Ishikawa (cell line): Measurements from ENCODE around the gene MALRD1.

Experiments
- CEBPB ChIP-seq: IDR thresholded peaks from 2 replicates; pipeline ENCODE4 v1.6.1; 2012
- EGR1 ChIP-seq: IDR thresholded peaks from 2 replicates; pipeline ENCODE4 v1.6.1; 2012
- EP300 ChIP-seq: IDR thresholded peaks from 2 replicates; pipeline ENCODE4 v1.6.1; 2012; ENCODE audit warnings: borderline replicate concordance
- FOXM1 ChIP-seq: IDR thresholded peaks from 2 replicates; pipeline ENCODE4 v1.6.1; 2012; ENCODE audit warnings: low read depth, borderline replicate concordance
- NFIC ChIP-seq: IDR thresholded peaks from 2 replicates; pipeline ENCODE4 v1.6.1; 2012
- RAD21 ChIP-seq: IDR thresholded peaks from 2 replicates; pipeline ENCODE4 v1.6.1; 2012; ENCODE audit warnings: low read depth
- TAF1 ChIP-seq: IDR thresholded peaks from 2 replicates; pipeline ENCODE4 v1.6.1; 2012; ENCODE audit warnings: low read depth, mild to moderate bottlenecking
- TCF12 ChIP-seq: IDR thresholded peaks from 2 replicates; pipeline ENCODE4 v1.6.1; 2012; ENCODE audit warnings: low read depth
- ZBTB7A ChIP-seq: IDR thresholded peaks from 2 replicates; pipeline ENCODE4 v1.6.1; 2012; ENCODE audit warnings: low read depth
- TF ChIP-seq, protein P1 (sequence below): IDR thresholded peaks from 2 replicates; pipeline ENCODE4 v1.6.1; 2012
- TF ChIP-seq, protein P2 (sequence below): IDR thresholded peaks from 2 replicates; pipeline ENCODE4 v1.6.1; 2012; ENCODE audit warnings: low read depth, mild to moderate bottlenecking

DNA sequence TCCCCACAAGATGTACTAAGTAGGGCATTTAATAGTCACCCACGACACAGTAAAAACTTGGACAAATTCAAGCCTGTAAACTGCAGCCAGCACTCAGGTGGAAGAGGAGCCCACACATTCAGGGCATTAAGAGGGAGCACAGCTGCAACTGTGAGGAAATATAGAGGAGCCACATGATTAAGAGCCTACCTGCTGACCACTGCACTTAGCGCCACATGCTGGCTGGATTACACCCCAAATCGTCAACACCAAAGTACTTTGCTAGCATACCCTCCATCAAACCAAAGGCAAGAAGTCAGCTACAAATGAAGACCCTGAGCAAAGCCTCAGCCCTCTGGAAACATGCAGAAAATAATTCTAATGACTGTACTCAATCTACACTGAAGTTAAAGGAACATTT lies 445.3 kb downstream of the MALRD1 start:
- TF ChIP-seq, protein P1, sequence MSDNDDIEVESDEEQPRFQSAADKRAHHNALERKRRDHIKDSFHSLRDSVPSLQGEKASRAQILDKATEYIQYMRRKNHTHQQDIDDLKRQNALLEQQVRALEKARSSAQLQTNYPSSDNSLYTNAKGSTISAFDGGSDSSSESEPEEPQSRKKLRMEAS: no peak
- TF ChIP-seq CEBPB: no peak
- no peak for TF ChIP-seq EP300
- TF ChIP-seq FOXM1: no peak
- TF ChIP-seq TAF1: no peak
- TF ChIP-seq, protein P2, sequence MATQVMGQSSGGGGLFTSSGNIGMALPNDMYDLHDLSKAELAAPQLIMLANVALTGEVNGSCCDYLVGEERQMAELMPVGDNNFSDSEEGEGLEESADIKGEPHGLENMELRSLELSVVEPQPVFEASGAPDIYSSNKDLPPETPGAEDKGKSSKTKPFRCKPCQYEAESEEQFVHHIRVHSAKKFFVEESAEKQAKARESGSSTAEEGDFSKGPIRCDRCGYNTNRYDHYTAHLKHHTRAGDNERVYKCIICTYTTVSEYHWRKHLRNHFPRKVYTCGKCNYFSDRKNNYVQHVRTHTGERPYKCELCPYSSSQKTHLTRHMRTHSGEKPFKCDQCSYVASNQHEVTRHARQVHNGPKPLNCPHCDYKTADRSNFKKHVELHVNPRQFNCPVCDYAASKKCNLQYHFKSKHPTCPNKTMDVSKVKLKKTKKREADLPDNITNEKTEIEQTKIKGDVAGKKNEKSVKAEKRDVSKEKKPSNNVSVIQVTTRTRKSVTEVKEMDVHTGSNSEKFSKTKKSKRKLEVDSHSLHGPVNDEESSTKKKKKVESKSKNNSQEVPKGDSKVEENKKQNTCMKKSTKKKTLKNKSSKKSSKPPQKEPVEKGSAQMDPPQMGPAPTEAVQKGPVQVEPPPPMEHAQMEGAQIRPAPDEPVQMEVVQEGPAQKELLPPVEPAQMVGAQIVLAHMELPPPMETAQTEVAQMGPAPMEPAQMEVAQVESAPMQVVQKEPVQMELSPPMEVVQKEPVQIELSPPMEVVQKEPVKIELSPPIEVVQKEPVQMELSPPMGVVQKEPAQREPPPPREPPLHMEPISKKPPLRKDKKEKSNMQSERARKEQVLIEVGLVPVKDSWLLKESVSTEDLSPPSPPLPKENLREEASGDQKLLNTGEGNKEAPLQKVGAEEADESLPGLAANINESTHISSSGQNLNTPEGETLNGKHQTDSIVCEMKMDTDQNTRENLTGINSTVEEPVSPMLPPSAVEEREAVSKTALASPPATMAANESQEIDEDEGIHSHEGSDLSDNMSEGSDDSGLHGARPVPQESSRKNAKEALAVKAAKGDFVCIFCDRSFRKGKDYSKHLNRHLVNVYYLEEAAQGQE: no peak
- TF ChIP-seq ZBTB7A: no peak
- no peak for TF ChIP-seq EGR1
- TF ChIP-seq RAD21: no peak
- no peak for TF ChIP-seq NFIC
- no peak for TF ChIP-seq TCF12
